Measurements from ENCODE around the gene ARPC1A.
"Not testable (repeated sequence)": the region's sequence is repeated elsewhere in the genome, so short reads cannot be mapped to it uniquely, and the experiment has no call there.

The ARPC1A gene

DNA sequence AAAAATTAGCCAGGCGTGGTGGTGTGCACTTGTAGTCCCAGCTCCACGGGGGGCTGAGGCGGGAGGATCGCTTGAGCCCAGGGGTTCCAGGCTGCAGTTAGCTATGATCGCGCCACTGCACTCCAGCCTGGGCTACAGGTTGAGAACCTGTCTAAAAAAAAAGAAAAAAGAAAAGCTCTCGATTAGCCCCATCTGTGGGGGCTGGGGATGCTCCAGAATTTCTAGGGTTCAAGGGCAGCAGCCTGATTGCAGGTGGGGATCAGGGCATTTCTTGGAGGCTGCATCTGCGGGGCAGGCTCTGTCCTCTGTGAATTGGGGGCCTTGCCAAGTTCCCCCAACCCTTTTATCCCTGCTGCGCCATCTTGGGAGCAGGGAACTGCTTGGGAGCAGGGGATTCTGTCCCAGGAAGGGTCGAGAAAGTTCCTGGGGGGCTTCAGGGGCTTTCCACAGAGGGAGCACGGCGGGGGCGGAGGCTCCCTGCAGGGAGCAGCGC lies 651 bp upstream of the ARPC1A start:
- in situ Hi-C loops (cut with HindIII; ENCODE audit: low pct_ligation_motif_present, low sequenced_read_pairs), result no loop called here
- peak overlapping the region; percentile 85 for H3K27ac ChIP-seq
- no peak for DNase-seq
- peak overlapping the region; percentile 97 for H3K4me3 ChIP-seq (ENCODE audit: low read depth, low read length)
- TF ChIP-seq, protein P1, sequence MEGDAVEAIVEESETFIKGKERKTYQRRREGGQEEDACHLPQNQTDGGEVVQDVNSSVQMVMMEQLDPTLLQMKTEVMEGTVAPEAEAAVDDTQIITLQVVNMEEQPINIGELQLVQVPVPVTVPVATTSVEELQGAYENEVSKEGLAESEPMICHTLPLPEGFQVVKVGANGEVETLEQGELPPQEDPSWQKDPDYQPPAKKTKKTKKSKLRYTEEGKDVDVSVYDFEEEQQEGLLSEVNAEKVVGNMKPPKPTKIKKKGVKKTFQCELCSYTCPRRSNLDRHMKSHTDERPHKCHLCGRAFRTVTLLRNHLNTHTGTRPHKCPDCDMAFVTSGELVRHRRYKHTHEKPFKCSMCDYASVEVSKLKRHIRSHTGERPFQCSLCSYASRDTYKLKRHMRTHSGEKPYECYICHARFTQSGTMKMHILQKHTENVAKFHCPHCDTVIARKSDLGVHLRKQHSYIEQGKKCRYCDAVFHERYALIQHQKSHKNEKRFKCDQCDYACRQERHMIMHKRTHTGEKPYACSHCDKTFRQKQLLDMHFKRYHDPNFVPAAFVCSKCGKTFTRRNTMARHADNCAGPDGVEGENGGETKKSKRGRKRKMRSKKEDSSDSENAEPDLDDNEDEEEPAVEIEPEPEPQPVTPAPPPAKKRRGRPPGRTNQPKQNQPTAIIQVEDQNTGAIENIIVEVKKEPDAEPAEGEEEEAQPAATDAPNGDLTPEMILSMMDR (IDR thresholded peaks at IDR 0.05; ENCODE audit: low read depth, low read length, missing control alignments), result no peak
- no peaks in the 10 kb centered on the region for H3K27me3 ChIP-seq (replicated peaks)
- H3K36me3 ChIP-seq (replicated peaks), result no peaks in the 10 kb centered on the region

DNA sequence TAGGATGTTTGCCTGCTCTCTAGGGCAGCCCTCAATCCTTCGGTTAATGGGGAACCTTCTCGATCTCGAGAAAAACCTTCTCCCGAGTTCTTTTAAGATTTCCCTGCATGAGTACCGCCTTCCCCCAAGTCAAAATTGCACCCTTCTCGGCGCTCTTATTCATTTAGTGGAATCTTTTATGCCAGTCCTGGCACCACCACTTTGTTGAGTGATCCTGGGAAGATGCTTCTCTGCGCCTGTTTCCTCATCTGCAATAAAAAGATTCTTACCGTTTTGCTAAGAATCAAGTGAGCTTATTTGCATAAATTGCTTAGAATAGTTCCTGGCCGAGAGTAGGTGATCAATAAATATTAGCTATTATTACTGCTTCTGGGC lies 697 bp downstream of the ARPC1A start:
- TF ChIP-seq, protein P1 (IDR thresholded peaks at IDR 0.05; ENCODE audit: low read depth, low read length, missing control alignments), result no peak
- in situ Hi-C loops (cut with HindIII; ENCODE audit: low pct_ligation_motif_present, low sequenced_read_pairs), result no loop called here
- Histone ChIP-seq H3K27ac (peak overlapping the region; percentile 85), H3K4me3 (ENCODE audit: low read depth, low read length) (peak overlapping the region; percentile 97), H3K36me3 (replicated peaks) (no peaks in the 10 kb centered on the region), H3K27me3 (replicated peaks) (no peaks in the 10 kb centered on the region)
- no peak for DNase-seq

DNA sequence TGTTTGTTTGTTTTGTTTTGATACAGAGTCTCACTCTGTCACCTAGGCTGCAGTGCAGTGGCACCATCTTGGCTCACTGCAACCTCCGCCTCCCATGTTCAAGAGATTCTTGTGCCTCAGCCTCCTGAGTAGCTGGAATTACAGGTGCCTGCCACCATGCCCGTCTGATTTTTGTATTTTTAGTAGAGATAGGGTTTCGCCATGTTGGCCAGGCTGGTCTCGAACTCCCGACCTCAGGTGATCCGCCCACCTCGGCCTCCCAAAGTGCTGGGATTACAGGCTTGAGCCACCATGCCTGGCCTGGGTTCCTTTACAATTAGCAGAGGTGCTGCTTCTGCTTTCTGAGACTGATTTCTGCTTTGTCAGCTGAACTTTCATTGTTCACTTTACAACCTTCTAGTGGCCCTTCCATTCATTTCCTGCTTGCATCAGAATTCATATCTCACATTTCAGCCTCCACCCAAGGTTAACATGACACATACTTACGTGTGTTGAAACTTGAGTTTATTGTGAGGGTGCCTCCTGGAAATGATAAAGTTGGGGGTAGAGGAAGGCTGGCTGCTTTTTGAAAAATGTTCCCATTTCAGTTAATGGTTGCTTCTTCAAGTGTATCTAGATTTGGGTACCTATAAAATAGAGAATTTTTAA lies 4.7 kb downstream of the ARPC1A start:
- H3K36me3 ChIP-seq (replicated peaks), result peaks cover 25% of the 10 kb centered on the region
- H3K27me3 ChIP-seq (replicated peaks); in situ Hi-C loops (cut with HindIII; ENCODE audit: low pct_ligation_motif_present, low sequenced_read_pairs); H3K4me3 ChIP-seq (ENCODE audit: low read depth, low read length): not testable (repeated sequence)
- peak overlapping the region; percentile 82 for H3K27ac ChIP-seq
- DNase-seq, result peak; percentile 83

DNA sequence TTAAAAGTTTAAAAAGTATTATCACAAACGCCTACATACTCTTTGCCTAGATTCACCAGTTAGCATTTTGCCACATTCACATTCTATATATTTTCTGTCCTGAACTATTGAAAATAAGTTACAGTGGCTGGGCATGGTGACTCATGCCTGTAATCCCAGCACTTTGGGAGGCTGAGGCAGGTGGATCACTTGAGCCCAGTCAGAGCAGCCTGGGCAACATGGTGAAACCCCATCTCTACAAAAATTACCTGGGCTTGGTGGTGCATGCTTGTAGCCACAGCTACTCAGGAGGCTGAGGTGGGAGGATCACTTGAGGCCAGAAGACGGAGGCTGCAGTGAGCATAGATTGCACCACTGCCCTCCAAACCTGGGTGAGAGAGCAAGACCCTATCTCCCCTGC lies 5.3 kb downstream of the ARPC1A start:
- Histone ChIP-seq H3K27me3 (replicated peaks) (no peaks in the 10 kb centered on the region), H3K4me3 (ENCODE audit: low read depth, low read length) (no peak overlapping the region), H3K27ac (peak overlapping the region; percentile 82), H3K36me3 (replicated peaks) (peaks cover 30% of the 10 kb centered on the region)
- peak; percentile 23 for DNase-seq
- TF ChIP-seq, protein P1 (IDR thresholded peaks at IDR 0.05; ENCODE audit: low read depth, low read length, missing control alignments), result no peak
- in situ Hi-C loops (cut with HindIII; ENCODE audit: low pct_ligation_motif_present, low sequenced_read_pairs), result no loop called here

DNA sequence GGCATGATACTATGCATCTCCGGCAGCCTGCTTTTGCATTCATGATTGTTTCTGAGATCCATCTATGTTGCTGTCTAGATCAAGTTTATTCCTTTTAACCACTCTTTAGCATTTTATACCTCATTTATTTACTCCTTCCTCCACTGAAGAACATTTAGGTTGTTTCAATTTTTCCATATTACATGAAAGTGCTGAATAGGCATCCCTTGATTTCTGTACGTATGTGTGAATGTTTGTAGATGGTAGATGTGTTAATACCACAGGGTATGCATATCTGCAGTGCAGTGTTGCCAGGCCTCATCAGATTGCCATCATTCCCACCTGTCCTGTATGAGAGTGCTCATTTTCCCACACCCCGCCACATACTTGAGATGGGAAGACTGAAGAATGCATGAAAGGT lies 13.9 kb downstream of the ARPC1A start:
- Histone ChIP-seq H3K4me3 (ENCODE audit: low read depth, low read length) (no peak overlapping the region), H3K27ac (no peak overlapping the region), H3K27me3 (replicated peaks) (no peaks in the 10 kb centered on the region), H3K36me3 (replicated peaks) (peaks cover 79% of the 10 kb centered on the region)
- in situ Hi-C loops (cut with HindIII; ENCODE audit: low pct_ligation_motif_present, low sequenced_read_pairs), result no loop called here
- TF ChIP-seq, protein P1 (IDR thresholded peaks at IDR 0.05; ENCODE audit: low read depth, low read length, missing control alignments), result no peak
- DNase-seq, result no peak

DNA sequence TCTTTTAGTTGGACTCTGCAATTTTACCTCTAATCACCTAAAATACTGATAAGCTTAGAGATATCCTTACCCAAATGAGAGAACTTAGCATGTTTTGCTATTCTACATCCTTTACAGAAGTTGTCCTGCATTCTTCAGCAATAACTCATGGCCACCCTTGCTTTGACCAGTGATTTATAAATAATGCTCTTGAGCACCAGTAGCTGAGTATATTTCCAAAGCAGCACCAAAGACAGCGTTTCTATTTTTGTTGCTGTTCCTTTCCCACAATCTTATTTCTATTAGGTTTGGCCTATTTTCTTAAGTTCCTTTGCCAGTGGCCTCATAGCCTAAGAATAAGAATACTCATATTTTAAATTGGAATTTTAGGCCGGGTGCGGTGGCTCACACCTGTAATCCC lies 15.0 kb downstream of the ARPC1A start:
- DNase-seq, result peak; percentile 48
- TF ChIP-seq, protein P1 (IDR thresholded peaks at IDR 0.05; ENCODE audit: low read depth, low read length, missing control alignments), result no peak
- in situ Hi-C loops (cut with HindIII; ENCODE audit: low pct_ligation_motif_present, low sequenced_read_pairs), result no loop called here
- Histone ChIP-seq H3K27me3 (replicated peaks) (no peaks in the 10 kb centered on the region), H3K27ac (no peak overlapping the region), H3K36me3 (replicated peaks) (peaks cover 76% of the 10 kb centered on the region), H3K4me3 (ENCODE audit: low read depth, low read length) (no peak overlapping the region)
